HG02973 (cell line): ENCODE data around the gene FYCO1.
"Not testable (repeated sequence)": the region's sequence is repeated elsewhere in the genome, so short reads cannot be mapped to it uniquely, and the experiment has no call there.

Experiments used
- ATAC-seq: cut with Tn5 transposase; IDR thresholded peaks from one replicate; pipeline ENCODE4 v1.9.1; 2021; ENCODE audit warnings: moderate library complexity; ENCODE audit not compliant: unreplicated experiment

FYCO1 gene

DNA sequence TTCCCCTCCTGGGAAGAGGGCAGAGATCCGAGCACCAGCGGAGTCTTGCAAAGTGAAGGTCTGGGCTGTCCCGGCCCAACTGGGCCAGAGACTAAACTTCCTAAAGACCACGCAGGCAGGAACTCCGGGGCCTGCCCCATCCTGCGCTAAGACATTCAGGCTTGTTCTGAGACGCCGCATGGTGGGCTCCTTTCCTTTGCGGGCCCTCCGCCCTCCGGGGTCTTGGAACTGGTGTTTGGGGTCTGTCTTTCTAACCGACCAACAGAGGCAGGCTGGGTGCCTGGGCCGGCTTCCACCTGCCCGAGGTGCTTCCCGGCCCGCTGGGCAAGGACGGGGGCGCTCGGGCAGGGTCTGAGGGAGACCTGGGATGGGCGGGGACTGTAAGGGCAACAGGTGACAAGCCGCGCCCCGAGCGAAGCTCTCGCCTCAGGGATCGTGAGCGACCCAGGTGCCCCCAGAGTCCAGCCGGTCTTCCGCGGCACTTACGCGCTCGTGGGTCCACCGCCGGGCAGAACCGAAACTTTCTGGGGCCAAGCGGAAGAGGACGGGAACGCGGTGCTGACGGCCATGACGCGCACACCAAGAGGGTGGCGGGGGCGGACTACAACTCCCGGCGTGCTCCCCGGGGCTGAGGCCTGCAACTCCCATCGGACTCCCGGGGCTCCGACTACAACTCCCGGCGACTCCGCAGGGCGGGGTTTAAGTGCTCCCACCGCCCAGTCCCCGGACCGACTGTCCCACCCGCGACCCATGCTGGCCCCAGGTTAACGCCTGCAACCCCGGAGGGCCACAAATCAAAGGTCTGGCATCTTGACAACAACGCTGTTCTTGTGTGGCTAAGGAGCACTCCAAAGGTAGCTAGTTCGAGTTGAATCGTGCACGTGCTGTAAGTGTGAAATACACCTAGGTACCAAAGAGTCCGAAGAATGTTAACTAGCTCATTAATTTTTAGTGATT is at the start of gene FYCO1:
FYCO1 (minus strand) TSS at position 589 of the 957 bp plus-strand sequence. CDS start 10,914 bp downstream, outside the sequence.
- ATAC-seq = peak; percentile 78

DNA sequence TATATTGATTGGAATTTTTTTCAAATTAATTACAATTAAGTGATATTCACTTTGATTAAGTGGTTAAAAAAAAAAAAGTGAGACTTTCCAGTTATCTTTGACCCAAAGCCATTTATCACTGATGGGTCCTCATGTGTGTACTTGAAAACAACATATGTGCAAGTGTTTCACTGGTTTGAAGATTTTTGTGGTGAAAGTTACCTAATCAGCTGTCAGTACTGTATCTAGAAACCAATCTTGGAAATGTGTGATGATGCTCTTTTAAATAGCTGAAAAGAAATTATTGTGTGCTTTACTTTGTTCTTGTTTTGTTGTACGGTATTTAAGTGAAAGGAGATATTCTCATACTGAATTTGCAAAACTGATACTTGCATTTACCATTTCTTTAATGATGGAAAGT is 43.3 kb upstream of the FYCO1 start:
- ATAC-seq = no peak

DNA sequence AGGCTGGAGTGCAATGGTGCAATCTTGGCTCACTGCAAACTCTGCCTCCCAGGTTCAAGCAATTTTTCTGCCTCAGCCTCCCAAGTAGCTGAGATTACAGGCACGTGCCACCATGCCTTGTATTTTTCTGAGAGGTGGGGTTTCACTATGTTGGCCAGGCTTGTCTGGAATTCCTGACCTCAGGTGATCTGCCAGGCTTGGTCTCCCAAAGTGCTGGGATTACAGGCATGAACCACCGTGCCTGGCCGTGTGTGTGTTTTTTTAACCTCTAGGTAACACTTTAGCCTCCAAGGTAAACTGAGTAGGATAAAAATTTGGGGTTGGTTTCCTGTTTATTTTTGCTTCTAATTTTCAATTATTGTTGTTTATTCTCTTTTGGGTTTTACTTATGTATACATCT is 42.4 kb upstream of the FYCO1 start:
- not testable (repeated sequence) for ATAC-seq

DNA sequence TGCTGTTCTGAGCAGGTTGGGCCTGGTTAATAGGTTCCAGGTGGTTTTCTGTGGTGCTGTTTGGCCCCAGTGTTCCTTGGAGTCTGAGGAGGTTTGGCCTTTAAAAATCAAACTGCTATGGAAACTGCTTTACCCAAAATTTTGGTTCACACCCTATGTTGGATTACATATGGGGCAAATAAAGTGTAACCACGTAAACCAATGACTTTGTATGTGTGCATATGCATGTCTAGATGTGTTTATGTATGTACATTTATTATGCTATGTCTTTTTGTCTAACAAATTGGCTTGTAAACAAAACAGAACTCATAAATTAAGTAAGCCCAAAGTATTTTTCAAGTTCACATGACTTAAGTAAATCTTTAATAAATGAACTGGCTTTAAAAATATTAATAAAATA is 40.6 kb upstream of the FYCO1 start:
- ATAC-seq = no peak

DNA sequence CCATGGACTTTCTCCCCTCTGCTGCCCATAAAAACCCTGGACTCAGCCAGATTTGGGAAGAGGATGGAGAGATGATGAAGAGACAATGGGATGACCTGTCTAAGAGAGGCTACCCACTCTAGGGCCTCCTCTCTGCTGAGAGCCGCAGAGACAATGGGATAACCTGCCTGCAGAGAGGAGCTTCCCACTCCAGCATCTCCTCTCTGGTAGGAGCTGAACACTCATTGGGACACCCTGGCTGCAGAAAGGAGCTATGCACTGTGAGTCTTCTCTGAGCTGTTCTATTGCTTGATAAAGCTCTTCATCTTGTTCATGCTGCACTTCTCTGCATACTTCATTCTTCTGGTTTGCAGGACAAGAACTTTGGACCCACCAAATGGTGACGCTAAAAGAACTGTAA is 36.1 kb upstream of the FYCO1 start:
- no peak for ATAC-seq

DNA sequence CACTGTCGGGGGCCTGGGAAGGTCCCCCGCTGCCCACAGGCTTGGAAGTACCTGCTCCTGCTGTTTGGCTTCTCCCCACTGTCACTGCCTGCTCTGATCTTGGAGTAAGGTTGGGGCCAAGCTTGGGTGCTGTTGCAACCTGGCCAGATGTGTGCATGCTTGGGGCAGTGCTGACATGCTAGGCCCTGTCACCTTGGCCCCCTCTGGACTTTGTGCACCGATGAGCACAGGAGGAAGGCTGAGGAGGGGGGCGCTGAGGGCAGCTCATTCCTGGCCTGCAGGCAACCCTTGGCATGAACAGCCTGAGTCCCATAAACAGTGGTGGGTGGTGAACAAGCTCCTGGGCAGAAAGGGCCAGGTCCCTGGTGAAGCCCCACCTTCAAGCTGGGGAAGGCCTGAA is 35.6 kb upstream of the FYCO1 start:
- no peak for ATAC-seq

DNA sequence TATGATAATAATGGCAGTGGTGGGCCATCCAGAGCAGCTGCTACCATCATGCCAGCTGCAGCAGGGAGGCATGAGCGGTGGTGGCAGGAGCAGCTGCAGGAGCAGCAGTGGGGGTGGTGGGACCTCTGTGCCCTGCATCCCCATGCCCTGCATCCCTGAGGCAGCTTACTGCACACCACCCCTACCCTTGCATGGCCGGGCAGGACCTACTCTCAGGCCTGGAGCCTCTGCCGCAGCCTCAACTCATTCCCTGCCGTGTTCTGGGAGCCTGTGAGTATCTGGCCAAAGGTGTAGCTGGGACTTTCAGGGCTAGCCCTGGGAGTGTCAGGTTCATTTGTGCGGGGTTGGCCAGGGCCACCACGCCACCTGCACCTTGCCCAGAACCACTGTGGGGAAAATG is 35.0 kb upstream of the FYCO1 start:
- ATAC-seq = no peak

DNA sequence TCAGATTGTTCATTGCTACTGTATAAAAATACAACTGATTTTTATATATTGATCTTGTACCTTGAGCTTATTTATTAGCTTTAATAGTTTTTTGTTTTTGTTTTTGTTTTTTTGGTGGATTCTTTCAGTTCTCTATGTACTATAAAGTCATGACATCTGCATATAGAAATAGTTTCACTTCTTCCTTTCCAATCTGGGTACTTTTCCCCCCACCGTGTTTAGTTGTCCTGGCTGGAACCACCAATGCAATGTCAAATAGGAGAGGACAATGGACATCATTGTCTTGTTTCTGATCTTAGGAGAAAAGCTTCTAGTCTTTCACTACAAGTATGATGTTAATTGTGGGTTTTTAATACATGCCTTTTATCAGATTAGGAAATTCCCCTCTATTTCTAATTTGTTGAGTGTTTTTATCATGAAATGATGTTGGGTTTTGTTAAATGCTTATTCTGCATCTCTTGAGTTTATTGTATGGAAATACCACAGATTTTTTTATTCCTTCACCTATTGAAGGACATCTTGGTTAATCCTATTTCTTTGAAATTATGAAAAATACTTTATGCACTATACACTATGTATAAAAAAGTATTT is 34.4 kb upstream of the FYCO1 start:
- ATAC-seq = no peak

DNA sequence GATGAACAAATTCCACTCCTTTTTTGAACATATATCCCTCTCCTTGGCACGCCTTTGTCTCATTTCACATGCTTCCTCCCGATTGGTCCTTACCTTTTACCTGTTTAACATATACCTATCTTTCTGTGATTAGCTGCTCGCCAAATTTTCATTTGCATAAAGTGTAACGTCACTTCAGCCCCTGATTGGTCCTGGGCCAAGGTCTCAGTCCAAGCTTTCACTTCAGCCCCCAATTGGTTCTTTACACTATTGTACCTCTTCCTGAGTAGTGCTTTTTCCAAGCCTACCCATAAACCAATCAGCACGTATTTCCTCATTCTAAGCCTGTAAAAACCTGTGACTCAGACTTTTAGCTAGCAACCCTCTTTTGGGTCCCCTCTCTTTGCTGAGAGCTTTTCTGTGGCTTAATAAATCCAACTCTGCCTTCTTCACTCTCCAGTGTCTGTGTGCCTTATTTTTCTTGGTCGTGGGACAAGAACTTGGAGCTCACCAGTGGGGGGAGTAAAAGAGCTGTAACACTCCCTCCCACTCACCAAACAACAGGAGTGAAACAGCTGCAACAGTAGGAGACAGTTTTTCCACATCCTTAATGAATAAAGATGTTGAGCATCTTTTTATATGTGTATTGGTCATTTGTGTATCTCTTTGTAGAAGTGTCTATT is 32.2 kb upstream of the FYCO1 start:
- no peak for ATAC-seq

DNA sequence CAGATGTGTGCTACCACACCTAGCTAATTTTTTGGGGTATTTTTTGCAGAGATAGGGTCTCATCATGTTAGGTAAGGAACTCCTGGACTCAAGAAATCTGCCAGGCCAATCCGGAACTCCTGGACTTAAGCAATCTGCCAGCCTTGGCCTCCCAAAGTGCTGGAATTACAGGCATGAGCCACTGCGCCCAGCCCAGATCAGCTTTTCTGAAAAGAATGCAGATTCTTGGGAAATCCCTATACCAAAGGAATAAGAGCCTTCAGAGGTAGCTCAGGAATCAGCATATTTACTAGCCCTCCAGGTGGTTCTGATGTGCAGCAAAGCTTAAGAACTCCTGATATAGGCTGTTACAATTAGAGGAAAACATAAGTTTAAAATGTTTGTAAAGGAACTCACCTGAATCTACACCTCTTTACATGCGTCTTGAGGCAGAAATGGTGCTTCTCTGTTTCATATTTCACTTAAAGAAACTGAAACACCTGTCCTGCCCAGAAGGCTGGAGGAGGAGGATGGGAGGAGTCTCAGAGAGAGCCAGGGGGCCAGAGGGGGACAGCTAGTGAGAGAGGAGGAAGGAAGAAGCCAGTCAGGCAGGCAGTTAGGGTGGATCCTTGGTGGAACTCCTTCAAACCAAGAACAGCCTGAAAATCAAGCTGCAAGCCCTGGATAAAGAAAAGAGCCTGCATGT is 31.5 kb upstream of the FYCO1 start, which contains the start of gene XCR1:
XCR1 (minus strand) TSS at position 463 of the 685 bp plus-strand sequence. CDS start 5,536 bp downstream, outside the sequence.
- ATAC-seq = no peak

DNA sequence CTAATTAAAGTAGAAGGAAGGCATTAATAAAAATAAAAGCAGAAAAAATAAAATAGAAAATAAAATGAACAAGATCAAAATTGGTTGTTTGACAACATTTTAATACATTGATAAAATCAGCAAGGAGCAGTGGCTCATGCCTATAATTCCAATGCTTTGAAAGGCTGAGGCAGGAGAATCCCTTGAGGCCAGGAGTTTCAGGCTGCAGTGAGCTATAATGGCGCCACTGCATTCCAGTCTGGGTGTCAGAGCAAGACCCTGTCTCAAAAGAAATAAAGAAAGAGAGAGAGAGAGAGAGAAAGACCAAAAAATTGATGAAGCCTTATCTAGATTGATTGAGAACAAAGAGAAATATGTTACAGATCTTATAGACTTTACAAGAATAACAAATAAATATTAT is 29.5 kb upstream of the FYCO1 start:
- no peak for ATAC-seq

DNA sequence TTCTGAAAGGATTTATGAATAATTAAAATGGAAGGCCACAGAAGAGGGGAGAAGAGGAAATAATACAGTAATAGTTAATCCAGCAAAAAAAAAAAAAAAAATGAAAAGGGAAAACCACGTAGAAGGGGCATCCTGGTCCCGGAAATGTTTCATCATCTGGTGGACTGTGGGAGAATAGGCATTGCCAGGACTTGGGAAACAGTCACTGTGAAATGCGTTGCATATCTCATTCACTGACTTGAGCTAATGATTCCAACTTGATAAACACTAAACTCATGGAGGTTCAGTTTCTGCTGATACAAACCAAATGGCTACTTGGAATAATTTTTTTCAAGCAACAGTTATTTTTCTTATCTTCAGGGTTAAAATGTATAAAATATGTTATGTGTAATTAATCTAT is 28.5 kb upstream of the FYCO1 start:
- no peak for ATAC-seq

DNA sequence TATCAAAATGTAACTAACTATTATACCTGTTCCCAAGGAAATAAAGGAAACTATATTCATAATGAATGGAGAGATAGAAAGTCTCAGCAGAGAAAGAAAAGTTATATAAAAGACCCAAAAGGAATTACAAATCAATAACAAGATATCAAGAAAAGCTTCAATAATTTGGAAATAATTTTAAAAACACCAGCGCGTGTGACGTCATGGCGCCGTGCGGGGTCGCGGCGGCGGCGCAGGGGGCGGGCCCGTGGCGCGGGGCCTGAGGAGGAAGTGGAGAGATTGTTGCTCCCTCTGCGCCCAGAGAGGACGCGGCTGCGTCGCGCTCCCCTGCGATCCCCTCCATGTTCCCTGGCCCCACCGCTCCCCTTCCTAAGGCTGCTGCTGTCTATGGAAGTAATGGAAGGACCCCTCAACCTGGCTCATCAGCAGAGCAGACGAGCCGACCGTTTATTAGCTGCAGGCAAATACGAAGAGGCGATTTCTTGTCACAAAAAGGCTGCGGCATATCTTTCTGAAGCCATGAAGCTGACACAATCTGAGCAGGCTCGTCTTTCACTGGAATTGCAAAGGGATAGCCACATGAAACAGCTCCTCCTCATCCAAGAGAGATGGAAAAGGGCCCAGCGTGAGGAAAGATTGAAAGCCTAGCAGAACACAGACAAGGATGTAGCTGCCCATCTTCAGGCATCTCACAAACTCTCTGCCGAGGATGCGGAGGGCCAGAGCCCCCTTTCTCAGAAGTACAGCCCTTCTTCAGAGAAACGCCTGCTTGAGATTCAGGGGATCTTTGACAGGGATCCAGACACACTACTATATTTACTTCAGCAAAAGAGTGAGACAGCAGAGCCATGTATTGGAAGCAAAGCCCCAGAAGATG is 27.5 kb upstream of the FYCO1 start:
- ATAC-seq = no peak

DNA sequence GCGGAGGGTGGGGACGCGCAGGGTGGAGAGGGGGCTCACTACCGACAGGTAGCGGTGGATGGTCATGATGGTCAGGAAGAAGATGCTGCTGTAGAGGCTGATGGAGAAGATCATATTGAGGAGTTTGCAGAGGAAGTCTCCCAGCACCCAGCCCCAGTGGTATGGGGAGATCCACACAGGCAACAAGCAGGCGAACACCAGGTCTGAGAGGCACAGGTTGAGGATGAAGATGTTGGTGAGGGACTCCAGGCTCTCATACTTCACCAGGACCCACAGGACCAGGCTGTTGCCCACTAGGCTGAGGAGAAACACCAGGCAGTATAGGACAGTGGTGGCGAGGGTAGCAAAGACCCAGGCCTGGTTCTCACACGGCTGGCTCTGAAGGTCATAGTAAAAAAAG is 25.9 kb upstream of the FYCO1 start:
- ATAC-seq = no peak

DNA sequence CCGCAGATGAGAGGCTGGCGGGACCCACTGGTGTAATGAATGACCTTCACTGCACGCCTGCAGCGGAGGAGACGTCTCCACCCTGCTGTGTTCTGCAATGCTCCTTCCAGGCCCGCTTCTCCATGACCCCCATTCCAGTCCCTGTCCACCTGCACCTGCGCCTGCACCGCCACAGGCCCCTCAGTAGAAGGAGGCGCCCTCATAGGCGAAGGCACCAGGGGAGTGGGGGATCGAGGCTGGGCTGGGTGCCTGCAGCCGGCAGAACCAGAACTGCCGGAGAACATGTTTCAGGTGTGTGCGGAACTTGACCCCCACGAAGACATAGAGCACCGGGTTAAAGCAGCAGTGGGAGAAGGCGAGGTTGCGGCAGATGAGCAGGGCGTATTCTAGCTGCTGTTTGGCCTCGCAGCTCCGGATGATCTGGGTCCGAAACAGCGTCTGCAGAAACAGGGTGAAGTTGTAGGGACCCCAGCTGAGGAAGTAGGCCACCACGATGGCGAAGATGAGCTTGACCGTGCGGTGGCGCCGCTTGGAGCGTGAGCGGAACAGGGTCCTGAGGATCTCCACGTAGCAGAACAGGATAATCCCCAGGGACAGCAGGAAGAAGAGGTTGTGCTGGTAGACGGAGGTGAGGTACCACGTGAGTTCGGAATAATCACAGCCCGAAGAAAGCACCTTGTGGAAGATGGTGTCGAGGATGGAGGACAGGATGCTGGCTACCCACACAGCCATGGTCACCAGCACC is 25.3 kb upstream of the FYCO1 start:
- no peak for ATAC-seq

DNA sequence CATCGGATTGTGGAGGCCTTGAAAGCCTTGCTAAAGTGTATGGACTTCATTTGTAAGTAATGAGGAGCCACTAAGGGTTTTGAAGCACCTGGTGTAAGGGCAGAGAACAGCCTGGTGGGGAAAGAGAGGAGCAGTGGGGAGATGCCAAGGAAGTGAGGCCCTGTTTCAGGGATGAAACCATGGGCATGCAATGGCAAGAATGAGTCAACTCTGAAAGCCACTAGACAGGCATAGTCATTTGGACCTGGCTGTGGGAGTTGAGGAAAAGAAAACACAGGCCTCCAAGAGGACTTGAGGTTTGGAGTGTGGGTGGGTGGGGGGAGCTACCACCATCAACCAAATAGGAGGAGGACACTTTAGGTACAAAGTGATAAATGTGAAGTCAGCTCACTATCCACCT is 24.1 kb upstream of the FYCO1 start:
- no peak for ATAC-seq

DNA sequence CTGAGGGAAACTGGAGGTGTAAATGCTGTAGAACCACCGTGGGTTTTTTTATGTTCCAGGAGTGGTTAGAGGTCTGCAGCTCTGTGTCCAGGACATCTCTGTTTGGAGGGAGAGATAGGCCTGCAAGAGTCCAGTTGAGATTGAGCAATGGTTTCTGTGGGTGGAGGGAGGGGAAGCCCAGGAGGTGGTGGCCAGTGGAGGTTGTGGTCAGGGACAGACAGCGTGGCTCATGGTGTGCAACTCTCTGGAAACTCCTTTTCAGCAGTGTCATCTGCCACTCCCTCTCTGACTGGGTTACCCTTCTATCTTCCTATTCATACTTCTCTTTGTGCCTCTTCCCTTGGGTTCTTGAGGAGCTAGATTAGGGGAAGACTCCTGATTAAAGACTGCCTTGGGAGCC is 22.1 kb upstream of the FYCO1 start:
- ATAC-seq = no peak

DNA sequence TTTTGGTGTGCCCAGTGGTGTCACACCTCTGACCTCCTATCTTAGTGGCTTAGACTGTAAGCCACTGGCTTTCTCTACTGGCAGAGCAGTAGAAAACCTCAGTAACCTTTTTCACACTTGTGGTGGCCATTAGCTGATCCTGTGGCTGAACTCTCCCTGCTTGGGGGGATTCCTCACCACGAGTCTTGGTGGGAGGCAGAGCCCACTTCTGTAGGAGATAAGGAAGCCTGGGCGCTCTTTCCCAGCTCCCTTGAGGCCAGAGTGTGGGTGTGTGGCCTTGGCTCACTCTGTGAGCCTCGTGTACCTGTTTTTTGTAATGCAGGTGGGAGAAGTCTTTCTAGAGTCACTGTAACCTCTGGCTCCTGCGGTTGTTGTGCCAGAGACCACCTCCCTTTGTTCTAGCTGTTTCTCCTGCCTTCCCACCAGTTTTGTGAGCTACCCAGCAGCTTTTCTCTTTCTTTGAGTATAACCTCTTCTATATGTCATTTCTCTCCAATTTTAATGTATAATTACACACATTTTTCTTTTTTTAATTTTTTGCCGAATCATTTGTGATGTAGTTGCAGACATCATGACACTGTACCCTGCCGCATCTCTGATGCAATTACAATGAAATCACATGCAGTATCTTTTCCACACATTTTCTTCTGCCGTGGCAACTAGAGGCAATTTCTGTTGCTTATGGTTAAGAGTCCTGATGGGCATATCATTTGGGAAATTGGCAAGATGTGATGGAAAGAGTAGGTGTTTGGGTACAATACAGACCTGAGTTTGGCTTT is 17.9 kb upstream of the FYCO1 start:
- ATAC-seq = no peak

DNA sequence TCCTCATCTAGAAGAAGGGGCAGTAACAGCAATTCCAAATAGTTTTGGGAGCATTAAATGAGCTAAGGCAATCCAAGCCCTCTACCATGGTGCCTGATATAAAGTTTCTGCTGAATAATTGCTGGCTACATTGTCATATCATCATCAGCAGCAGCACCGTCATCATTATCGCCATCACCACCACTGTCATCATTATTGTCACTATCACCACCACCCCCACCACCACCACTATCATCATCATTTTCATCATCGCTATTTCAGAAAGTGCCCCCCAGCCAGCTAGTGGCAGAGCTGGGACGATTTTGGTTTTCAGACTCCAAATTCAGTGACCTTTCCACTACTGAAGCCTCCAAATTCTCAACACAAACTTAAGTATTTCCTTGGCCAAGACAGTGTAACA is 16.6 kb upstream of the FYCO1 start:
- no peak for ATAC-seq
